H9 (cell line): ENCODE results near the gene ADGRD1. TPM values are rescaled to one million over a fixed set of nuclear protein-coding genes. Genes with fewer than 3 reads are reported as not detected.

Experiments used
- DNase-seq: peaks from one replicate; pipeline ENCODE4 v3.0.0-alpha.2; 2017
- H2AFZ ChIP-seq: one replicate; pipeline ENCODE4 v1.6.1; 2013; ENCODE audit warnings: mild to moderate bottlenecking, low read length, control low read depth, moderate library complexity
- H2AK5ac ChIP-seq: 2 replicates; pipeline ENCODE4 v1.6.1; 2013; ENCODE audit warnings: low read length, control low read depth, mixed read lengths; ENCODE audit not compliant: insufficient read length
- H2BK120ac ChIP-seq: one replicate; pipeline ENCODE4 v1.6.1; 2013; ENCODE audit warnings: low read depth, mild to moderate bottlenecking, low read length, control low read depth, inconsistent platforms; ENCODE audit not compliant: poor library complexity, severe bottlenecking
- H2BK12ac ChIP-seq: 2 replicates; pipeline ENCODE4 v1.6.1; 2013; ENCODE audit warnings: low read length, control low read depth, mixed read lengths, low read depth; ENCODE audit not compliant: insufficient read length
- H2BK15ac ChIP-seq: 2 replicates; pipeline ENCODE4 v1.6.1; 2013; ENCODE audit warnings: low read depth, low read length, control low read depth
- H2BK20ac ChIP-seq: one replicate; pipeline ENCODE4 v1.6.1; 2013; ENCODE audit warnings: low read depth, mild to moderate bottlenecking, low read length, control low read depth, inconsistent platforms; ENCODE audit not compliant: poor library complexity, severe bottlenecking
- H2BK5ac ChIP-seq: 2 replicates; pipeline ENCODE4 v1.6.1; 2013; ENCODE audit warnings: low read length, control low read depth, mixed read lengths; ENCODE audit not compliant: insufficient read length
- H3K14ac ChIP-seq: 2 replicates; pipeline ENCODE4 v1.6.1; 2013; ENCODE audit warnings: low read length, control low read depth; ENCODE audit not compliant: insufficient read depth
- H3K18ac ChIP-seq: 2 replicates; pipeline ENCODE4 v1.6.1; 2013; ENCODE audit warnings: low read depth, mild to moderate bottlenecking, mixed read lengths, low read length, control low read depth; ENCODE audit not compliant: insufficient read length
- H3K23ac ChIP-seq: 2 replicates; pipeline ENCODE4 v1.6.1; 2013; ENCODE audit warnings: low read length, control low read depth, mixed read lengths, low read depth; ENCODE audit not compliant: insufficient read length
- H3K23me2 ChIP-seq: 2 replicates; pipeline ENCODE4 v1.6.1; 2013; ENCODE audit warnings: low read depth, mild to moderate bottlenecking, mixed read lengths, low read length, control low read depth; ENCODE audit not compliant: insufficient read length, poor library complexity, severe bottlenecking
- H3K27ac ChIP-seq: 2 replicates; pipeline ENCODE4 v1.5.1; 2013; ENCODE audit warnings: low read length, control low read depth, mixed read lengths, low read depth; ENCODE audit not compliant: insufficient read length
- H3K27me3 ChIP-seq: 2 replicates; pipeline ENCODE4 v1.6.1; 2013; ENCODE audit warnings: low read length, control low read depth, inconsistent platforms; ENCODE audit not compliant: insufficient read depth
- H3K4ac ChIP-seq: 2 replicates; pipeline ENCODE4 v1.6.1; 2013; ENCODE audit warnings: low read depth, mild to moderate bottlenecking, control low read depth, inconsistent platforms, low read length, moderate library complexity
- H3K4me1 ChIP-seq: 2 replicates; pipeline ENCODE4 v1.6.1; 2013; ENCODE audit warnings: low read length, control low read depth, inconsistent platforms; ENCODE audit not compliant: insufficient read depth
- H3K4me2 ChIP-seq: 2 replicates; pipeline ENCODE4 v1.6.1; 2013; ENCODE audit warnings: low read length, control low read depth, mixed read lengths; ENCODE audit not compliant: insufficient read length, insufficient read depth
- H3K56ac ChIP-seq: 2 replicates; pipeline ENCODE4 v1.6.1; 2013; ENCODE audit warnings: low read depth, mild to moderate bottlenecking, mixed read lengths, low read length, control low read depth; ENCODE audit not compliant: insufficient read length
- H3K79me1 ChIP-seq: 2 replicates; pipeline ENCODE4 v1.6.1; 2013; ENCODE audit warnings: low read depth, mild to moderate bottlenecking, moderate library complexity, low read length, control low read depth, inconsistent platforms; ENCODE audit not compliant: insufficient read depth, poor library complexity, severe bottlenecking
- H3K79me2 ChIP-seq: 2 replicates; pipeline ENCODE4 v1.6.1; 2013; ENCODE audit warnings: low read length, control low read depth, inconsistent platforms; ENCODE audit not compliant: insufficient read depth
- H3K9ac ChIP-seq: 2 replicates; pipeline ENCODE4 v1.6.1; 2013; ENCODE audit warnings: low read length, control low read depth, mixed read lengths; ENCODE audit not compliant: insufficient read length; ENCODE audit errors: extremely low read depth
- H3K9me3 ChIP-seq: one replicate; pipeline ENCODE4 v1.6.1; 2013; ENCODE audit warnings: low read depth, low read length, inconsistent platforms; ENCODE audit not compliant: control insufficient read depth
- H3T11ph ChIP-seq: one replicate; pipeline ENCODE4 v1.6.1; 2013; ENCODE audit warnings: mild to moderate bottlenecking, low read length, control low read depth, inconsistent platforms
- H4K20me1 ChIP-seq: one replicate; pipeline ENCODE4 v1.6.1; 2013; ENCODE audit not compliant: control insufficient read depth, insufficient read length, insufficient read depth
- H4K5ac ChIP-seq: 2 replicates; pipeline ENCODE4 v1.6.1; 2013; ENCODE audit warnings: low read depth, mild to moderate bottlenecking, mixed read lengths, low read length, control low read depth; ENCODE audit not compliant: insufficient read length
- H4K8ac ChIP-seq: replicated peaks from 2 replicates; pipeline ENCODE4 v1.6.1; 2013; ENCODE audit warnings: low read length, control low read depth, mixed read lengths, low read depth; ENCODE audit not compliant: insufficient read length
- H4K91ac ChIP-seq: 2 replicates; pipeline ENCODE4 v1.6.1; 2013; ENCODE audit warnings: low read depth, mild to moderate bottlenecking, moderate library complexity, mixed read lengths, low read length, control low read depth; ENCODE audit not compliant: insufficient read length
- H3K27ac Mint-ChIP-seq, 3 experiments: 2 replicates in 2 of 3; 3 replicates in 1 of 3; pipeline ENCODE4 v1.8.0; 2020 to 2021; ENCODE audit warnings: mixed read lengths in 3 of 3, mild to moderate bottlenecking in 1 of 3, moderate library complexity in 1 of 3
- H3K27me3 Mint-ChIP-seq: 2 replicates; pipeline ENCODE4 v1.8.0; 2021; ENCODE audit warnings: low read depth, mild to moderate bottlenecking, moderate library complexity, mixed read lengths
- H3K36me3 Mint-ChIP-seq, 3 experiments: 2 replicates in 2 of 3; 3 replicates in 1 of 3; pipeline ENCODE4 v1.8.0; 2020 to 2021; ENCODE audit warnings: low read depth in 3 of 3, mixed read lengths in 3 of 3; ENCODE audit not compliant: insufficient read depth in 1 of 3
- H3K4me1 Mint-ChIP-seq, 2 experiments: 2 replicates each; pipeline ENCODE4 v1.8.0; 2020; ENCODE audit warnings: mixed read lengths in 2 of 2
- H3K4me3 Mint-ChIP-seq, 2 experiments: 2 replicates in 1 of 2; 3 replicates in 1 of 2; pipeline ENCODE4 v1.8.0; 2020 to 2021; ENCODE audit warnings: mild to moderate bottlenecking in 2 of 2, mixed read lengths in 2 of 2, moderate library complexity in 1 of 2
- H3K9me3 Mint-ChIP-seq, 2 experiments: 2 replicates in 1 of 2; 3 replicates in 1 of 2; pipeline ENCODE4 v1.8.0; 2020; ENCODE audit warnings: mild to moderate bottlenecking in 2 of 2, mixed read lengths in 2 of 2, moderate library complexity in 1 of 2
- CTCF ChIP-seq: fragments of 200-600 bp; sonication (generic); conservative IDR thresholded peaks from 3 replicates; pipeline ENCODE4 v1.8.0; 2021; ENCODE audit warnings: antibody characterized with exemption, mild to moderate bottlenecking
- WGBS: extraction: QIAGEN DNeasy Blood & Tissue Kit; methylation state at CpG from one replicate; pipeline ENCODE4 v1.1.7; 2013; ENCODE audit warnings: missing lambda C conversion rate, low lambda C conversion rate, mixed read lengths; ENCODE audit not compliant: insufficient read length; ENCODE audit errors: extremely low coverage; 5-methylcytosine and 5-hydroxymethylcytosine counted together
- total RNA-seq: library from RNA; stranded (reverse); gene quantifications from 2 replicates; pipeline ENCODE4 v1.2.1, GENCODE V29; 2021

The ADGRD1 gene
- total RNA-seq, 1 experiment from 2014 or later = 0.52 TPM

DNA sequence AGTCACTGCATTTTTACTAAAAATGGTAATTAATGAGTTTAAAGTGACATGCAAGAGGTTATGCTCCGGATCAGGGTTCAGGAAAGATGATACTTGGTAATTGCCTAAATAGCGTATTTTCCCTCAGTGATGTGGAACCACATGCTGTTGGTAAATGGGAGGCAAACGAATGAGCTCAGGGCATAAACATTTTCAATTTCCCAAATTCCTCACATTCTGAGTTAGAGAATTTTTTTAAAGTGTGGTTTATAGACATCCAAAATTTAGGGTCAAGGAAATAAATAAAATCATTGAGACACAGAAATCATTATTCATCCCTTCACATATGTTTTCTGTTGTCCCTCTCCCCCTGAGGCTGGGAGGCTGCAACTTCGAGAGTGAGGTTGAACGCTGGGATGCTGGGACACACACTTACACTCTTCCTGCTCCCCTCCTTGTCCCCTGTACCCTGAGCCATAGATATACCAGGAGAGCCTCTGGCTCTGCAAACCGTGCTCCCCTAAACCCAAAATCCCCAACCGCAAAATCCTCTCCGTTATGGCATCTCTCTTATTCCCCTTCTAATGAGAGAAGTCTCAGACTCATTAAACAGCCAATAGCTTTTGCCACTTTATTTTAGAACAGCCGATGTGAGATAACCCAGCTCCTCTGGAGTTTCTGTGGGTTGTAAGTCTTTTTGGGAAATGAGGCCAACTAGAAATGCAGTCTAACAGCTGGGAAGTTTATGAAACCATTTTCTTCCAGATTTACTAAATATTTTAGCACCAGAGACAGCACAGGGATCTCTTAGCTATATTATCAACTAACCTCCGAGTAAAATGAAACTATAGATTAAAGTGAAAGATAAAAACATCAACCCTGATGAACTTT, 21.4 kb upstream of the ADGRD1 start:
- Mint-ChIP-seq H3K9me3 (peaks cover 2 to 6% of the 10 kb centered on the region in 2 experiments; a peak in 3 of 5 replicates), H3K36me3 (peaks cover 0 to 1% (median 0%) of the 10 kb centered on the region in 3 experiments; a peak in 2 of 7 replicates), H3K27ac (no peak overlapping the region), H3K4me1 (peaks cover 2% of the 10 kb centered on the region in 2 experiments; a peak in 1 of 4 replicates), H3K4me3 (no peak overlapping the region), H3K27me3 (peaks cover 14% of the 10 kb centered on the region)
- no peak overlapping the region for H3K14ac ChIP-seq
- H4K5ac ChIP-seq = no peak overlapping the region
- H2AFZ ChIP-seq = no peak overlapping the region
- H3K56ac ChIP-seq = no peak overlapping the region
- no peak overlapping the region for H2BK120ac ChIP-seq
- H3K23ac ChIP-seq = no peak overlapping the region
- no peaks in the 10 kb centered on the region for H3K9me3 ChIP-seq
- no peak overlapping the region for H4K8ac ChIP-seq
- no peak overlapping the region for H2BK5ac ChIP-seq
- no peak overlapping the region for H3T11ph ChIP-seq
- H3K27me3 ChIP-seq = no peaks in the 10 kb centered on the region
- no CpG with 5 or more reads among the region's 10 CpGs for WGBS
- no peak overlapping the region for H3K27ac ChIP-seq
- no peak overlapping the region for H2BK12ac ChIP-seq
- no peak overlapping the region for H2BK15ac ChIP-seq
- no peak overlapping the region for H3K18ac ChIP-seq
- H3K79me2 ChIP-seq = no peaks in the 10 kb centered on the region
- H3K9ac ChIP-seq = no peak overlapping the region
- no peaks in the 10 kb centered on the region for H3K79me1 ChIP-seq
- H3K4me2 ChIP-seq = no peak overlapping the region
- no peak overlapping the region for H2AK5ac ChIP-seq
- TF ChIP-seq CTCF = no peak
- H3K4me1 ChIP-seq = no peaks in the 10 kb centered on the region
- H4K91ac ChIP-seq = no peak overlapping the region
- no peak overlapping the region for H3K4ac ChIP-seq
- no peaks in the 10 kb centered on the region for H3K23me2 ChIP-seq
- no peaks in the 10 kb centered on the region for H4K20me1 ChIP-seq
- no peak overlapping the region for H2BK20ac ChIP-seq
- DNase-seq = peak; percentile 10
